ENCODE measurements around the gene LMBRD1.

DNA sequence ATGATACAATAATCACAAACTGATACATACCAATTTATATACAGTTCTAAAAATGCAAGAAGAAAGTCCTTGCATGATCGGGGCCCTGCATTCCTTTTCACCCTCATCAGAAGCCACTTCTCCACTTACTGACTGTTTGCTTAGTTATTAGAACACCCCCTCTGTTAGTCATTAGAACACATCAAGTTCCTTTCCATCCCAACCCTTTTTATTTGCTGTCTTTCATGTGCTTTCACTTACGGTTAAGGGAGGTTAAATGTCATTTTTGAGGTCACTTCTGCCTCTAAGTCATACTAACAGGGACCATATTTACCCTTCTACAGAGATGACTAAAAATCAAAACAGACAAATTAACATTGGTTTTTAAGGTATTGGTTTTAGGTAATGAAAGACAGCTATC, 149.1 kb downstream of the LMBRD1 start:
- TF ChIP-seq EZH2 (IDR thresholded peaks at IDR 0.05) (no peak), POLR2AphosphoS5 (IDR thresholded peaks at IDR 0.05; ENCODE audit: borderline replicate concordance, low read depth, low read length) (no peak)
